DMS114 treated with DMSO at 0.1 percent for 48 hours (cell line): ENCODE measurements around the gene ITPR2.

Experiments used
- DNase-seq: peaks from one replicate; lab custom pipeline; 2025; ENCODE audit not compliant: unreplicated experiment; lab: John Stamatoyannopoulos, UW

ITPR2 gene

DNA sequence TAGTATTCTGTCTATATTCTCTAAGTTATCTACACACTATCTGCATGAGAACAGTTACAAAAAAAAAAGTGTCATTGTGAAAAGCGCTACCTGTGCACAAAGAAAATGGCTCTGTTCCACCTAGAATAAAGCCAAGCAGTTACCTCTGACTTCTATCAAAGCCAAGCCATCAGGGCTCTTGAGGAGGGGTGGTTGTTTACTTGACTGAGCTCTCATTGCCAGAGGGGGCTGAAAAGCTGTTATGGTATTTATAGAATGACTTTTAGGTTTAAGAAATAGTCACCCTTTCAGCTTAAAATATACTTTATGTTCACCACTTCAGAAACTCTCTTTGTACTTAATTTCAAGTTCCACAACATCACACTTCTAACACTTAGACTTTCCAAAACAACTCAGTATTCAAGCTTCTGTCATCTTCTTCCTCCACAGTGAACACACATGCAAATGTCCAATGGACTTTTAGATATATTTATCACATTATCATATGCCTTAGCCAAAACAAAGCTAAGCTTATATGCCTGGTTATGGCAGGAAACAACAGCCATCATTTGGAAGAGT lies 7.5 kb downstream of the ITPR2 start:
- no peak for DNase-seq

DNA sequence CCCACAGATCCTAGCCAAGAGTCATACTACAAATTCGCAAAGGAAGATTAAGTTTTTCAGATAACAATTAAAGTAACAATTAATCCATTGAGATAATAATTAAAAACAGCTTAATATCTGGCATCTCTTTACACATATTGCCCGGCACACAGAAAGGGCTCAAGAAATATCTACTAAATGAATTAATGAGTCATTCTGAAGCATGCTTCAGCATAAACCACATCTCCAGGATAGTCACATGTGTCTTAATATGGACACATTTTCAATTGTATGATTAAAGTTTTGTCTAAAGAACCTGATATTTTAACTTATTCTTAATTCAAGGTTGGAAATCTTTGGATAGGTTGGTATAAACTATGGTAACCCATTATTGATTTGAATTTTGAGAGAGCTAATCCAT lies 9.6 kb downstream of the ITPR2 start:
- DNase-seq = no peak

DNA sequence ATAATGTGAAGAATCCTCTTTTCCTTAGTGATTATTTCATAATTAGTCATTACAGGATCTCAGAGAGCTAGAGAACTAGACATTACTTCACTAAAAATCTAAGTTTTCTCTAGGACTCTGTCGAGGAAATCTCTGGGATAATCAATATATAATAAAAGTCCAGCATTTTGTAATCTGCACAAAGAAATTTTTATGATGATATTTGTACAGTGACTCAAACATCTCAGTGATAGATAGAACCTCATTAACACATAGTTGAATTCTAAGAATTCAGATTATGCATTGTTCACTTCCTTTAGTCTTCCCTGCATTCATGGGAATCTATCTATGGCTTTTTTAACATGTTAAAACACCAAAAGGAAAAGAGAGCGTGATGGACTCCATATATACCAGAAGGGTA lies 11.0 kb downstream of the ITPR2 start:
- no peak for DNase-seq

DNA sequence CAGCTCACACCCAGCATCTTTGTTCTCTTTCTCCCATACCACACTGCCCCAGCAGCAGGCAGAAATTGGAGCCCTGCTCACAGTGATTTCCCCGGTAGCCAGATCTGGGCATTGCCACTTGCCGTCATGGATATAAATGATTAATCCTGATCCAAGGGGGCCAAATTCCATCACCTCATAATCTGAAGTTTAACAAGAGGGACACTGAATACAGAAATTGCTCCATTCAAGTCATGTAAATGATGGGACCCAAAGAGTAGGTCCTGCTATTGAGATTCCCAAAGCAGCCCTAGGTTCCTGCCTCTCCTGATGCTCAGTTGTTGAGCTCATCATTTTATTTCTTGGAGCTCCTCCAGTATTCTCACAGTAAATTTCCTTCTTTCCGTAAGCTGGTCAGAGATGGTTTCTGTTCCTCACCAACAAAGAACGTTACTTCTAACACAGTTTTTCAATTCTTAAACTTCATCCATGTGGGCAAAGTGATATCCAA lies 11.7 kb downstream of the ITPR2 start:
- DNase-seq = no peak

DNA sequence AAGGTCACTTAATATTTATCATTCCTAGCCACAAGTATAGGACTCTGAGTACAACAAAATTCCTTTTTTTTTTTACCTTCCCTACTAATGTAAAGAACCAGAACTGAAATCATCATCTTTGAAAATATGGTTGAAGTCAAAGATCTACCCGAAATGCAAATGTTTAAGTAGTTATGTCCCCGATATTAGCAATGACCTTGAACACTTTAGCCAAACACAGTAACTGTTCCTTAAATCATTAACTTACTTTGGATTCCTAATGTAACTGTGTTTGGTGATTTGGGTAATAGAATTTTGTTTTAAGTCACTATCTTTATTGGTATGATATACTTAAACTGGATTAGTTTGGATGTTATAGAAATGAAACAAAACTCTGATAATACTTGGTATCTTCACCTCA lies 14.4 kb downstream of the ITPR2 start:
- DNase-seq = no peak

DNA sequence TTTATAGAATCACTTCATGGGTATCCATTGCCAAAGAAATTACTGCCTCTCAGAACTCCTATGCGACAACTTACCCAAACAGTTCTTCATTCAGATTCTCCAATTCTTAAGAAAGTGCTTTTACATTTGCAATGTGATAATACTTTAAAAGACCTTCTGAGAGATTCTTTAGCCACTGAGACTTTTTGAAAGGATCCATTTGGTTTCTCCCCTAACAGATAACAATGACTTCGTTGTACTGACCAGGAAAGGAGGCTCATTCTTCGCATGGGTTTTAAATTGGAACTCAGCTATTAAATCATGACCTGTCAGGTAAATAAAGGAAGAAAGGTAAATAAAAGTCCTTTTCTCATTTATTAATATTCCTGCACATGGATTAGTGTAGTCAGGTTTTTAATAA lies 14.8 kb downstream of the ITPR2 start:
- no peak for DNase-seq

DNA sequence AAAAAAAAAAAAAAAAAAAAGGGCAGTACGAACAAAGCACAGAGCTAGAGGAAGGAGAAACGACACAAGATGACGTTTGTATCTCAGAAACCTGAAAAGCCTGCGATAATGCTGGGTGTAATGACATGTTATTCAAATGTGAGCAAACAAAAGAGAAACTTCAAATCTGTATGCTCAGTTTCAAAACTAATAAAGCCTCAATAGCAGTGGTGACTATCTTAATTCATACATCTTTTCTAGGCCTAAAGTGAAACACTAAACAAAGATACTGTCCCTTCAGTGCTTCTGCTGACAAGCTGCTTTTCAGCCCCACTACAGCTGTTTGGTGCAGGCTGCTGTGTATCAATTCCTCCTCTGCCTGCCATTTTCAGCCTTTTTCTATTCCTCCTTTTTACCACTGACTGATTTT lies 15.8 kb downstream of the ITPR2 start:
- no peak for DNase-seq

DNA sequence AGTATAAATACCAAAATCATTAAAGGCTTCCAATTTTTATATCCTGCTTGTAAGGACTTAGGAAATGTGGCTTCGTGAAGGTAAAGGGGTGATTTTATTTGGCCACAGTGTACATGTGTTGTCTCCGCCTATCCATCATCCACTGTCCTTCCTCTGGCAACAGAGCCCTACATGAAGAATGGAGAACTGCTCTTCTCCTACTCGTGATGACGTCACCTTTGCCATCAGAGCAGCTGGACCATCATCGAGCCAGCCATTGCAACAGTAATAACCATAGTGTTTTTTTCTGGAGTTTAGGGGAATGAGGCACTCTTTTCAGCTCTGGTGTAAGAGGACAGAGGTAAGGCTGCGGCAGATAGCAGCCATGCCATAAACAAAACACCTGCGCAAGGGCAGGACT lies 19.2 kb downstream of the ITPR2 start:
- no peak for DNase-seq

DNA sequence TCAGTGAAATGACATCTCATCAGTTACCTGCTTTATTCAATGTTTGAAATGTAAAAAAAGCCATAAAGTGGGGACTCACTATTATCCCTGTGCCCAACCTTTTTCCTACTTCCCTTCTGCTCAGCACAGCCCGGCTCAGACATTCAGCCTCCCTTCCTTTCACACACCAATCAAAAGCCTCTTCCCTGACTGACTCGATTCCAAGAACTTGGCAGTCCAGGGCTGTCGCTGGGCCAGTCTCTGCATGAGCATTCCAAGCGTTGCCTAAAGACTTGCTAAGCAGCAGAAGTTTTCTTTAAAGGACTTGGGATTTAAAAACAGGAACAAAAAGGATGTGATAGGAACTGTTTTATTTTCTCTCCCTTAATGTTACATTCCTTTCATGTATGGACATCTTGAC lies 22.7 kb downstream of the ITPR2 start:
- DNase-seq = no peak

DNA sequence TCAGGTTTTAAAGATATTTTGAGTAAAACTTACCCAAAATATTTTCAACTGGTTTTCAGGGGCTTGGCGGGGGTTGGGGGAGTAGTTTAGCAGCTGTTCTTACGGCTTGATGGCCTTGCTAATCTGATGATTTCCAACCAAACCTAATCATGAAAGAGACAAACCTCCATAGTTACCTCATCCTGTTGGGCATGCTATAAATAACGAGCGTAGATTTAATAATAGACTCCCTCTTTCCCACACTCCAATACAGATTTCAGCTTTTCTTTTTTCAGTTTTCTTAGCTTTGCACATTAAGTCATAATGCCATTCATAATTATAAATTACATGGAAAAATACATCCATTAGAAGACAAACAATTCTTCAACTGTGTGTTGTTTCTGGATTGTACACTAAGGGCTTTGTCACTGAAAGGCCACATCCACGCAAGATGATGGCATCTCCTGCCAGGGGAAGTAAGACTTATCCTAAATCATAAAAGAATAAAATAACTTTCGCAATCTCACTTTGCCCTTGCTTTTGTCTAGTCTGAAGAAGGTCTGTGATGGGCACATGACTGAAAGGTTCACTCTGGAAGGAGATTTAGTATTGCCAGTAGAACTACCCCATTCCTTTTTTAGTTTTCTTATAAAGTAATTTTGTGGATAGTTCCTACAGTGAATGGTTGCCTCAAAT lies 23.2 kb downstream of the ITPR2 start:
- DNase-seq = no peak

DNA sequence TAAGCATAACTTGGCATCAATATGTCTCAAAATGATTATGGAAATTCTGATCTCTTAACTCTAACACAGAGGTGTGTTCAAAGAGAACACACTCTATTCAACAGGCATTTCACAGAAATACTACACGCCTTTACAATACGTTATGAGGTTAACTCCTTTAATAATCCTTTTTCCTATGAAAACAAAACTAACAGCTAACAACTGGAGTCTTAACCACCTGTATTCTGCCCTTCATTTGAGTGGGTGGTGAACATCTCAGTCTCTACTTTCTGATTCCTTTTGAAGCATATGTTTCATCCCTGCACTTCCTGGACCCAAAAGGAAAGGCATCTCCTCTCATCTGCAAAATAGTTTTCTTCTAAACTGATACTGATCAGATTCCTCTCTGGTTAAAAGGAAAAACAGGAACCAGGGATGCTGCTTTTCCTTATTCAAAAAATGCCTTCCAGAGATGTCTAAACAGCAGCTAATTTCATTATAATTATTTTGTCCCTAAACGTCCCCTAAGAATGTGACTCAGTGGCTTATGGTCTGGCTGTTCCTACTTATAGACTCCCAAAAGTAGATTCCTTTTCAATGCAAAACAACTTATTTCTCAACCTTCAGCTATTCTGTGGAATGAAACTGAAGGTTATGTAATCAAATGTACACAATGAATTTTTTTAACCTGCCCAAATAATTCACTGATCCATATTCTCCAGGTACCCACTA lies 24.1 kb downstream of the ITPR2 start:
- no peak for DNase-seq

DNA sequence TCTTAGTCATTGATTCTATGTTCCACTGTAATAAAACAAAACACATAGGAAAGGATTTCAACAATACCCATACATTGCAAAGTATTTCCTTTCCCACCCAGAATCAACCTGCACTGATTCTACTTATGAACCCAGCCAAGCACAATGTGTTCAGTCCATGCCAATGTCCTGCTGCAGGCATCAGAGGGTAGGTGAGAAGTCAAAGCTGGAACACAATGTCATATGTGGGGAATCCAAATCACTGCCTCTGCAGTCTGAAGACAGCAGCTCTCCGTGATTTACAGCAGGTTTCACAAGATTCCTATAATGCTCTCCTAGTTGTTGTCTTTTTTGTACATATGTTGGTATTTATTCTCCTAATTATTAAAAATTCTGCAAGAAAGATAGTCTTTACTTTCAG lies 25.7 kb downstream of the ITPR2 start:
- DNase-seq = no peak

DNA sequence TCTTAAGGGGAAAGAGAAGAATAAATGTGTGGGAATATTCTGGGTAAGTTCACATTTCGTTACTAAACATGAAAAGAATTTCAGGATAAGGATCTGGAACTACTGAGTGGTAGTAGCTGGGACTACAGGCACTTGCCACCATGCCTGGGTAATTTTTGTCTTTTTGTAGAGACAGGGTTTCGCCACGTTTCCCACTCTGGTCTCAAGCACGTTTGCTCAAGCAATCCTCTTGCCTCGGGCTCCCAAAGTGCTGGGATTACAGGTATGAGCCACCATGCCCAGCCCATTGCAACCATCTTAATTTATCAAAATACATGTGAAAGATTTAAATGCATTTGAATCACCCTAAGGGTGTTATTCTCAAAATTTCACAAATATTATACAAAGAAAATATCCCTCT lies 26.4 kb downstream of the ITPR2 start:
- DNase-seq = no peak

DNA sequence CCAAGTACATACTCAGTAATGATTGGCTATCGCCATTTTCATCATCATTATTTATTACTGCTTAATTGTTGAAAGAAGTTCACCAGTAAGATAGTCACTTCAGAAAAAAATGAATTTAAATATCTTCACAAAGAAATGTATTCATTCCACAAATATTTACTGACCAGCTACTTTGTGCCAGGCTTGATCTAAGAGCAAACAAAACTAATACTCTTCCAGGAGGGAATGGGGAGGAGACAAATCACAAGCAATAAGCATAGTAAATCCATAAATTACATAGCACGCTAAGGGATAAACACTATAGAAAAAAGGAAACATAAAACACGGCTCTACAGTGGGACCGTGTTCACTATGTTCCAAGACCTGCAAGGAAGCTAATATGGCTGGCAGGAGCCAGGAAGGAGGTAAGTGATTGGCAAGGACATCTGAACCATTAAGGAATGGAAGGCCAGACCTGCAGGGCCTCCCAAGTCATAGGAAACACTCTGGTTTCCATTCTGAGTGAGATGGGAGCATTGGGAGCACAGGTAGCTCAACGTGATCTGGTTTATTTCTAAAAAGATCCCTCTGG lies 27.5 kb downstream of the ITPR2 start:
- DNase-seq = no peak

DNA sequence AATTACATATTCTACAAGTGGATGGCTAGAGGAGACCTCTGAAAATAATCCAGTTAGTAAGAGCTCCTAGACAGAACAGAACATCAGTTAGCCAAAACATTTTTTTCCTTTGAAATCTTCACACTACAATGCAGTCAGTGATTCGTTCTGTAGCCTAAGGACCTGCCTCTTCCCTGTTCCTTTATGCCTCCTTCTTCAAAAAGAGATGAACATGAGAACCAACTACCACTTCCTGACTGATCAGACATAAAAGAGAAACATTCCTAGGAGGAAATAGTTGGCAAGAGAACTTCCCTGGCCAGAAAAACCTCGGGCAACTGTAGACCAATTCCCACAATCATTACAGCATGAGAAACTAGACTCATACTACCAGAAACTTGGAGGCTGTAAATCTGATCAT lies 29.4 kb downstream of the ITPR2 start:
- no peak for DNase-seq

DNA sequence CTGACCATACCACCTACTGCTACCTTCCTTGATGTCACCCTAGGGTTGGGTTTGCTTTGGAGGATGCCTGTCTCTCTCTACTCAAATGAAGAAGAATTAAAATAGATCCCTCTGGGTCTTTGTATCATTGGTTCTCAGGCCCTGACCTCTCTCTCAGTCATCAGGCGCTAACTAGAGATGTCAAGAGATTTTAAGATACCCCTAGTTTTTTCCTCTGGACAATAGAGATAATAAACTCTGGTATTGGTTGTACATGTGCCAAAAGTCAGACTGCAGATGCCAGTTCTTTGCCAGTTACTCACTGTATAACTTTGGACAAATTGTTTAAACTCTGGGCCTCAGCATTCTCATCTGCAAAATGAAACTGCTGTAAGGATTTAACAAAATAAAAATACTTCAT lies 31.5 kb downstream of the ITPR2 start:
- no peak for DNase-seq

DNA sequence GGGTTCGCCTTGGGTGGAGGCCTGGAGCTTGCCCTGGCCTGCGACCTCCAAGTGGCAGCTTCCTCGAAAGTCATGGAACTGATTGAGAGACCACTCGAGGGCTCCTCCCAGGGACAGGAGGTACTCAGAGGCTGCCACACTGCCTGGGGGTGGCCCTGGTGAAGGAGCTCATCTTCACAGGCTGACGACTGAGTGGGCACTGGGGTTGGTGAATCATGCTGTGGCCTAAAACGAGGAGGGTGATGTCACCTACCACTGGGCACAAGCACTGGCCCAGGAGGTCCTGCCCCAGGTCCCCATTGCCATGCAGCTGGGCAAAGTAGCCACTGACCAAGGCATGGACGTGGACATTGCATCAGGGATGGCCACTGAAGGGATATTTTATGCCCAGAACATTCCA lies 32.1 kb downstream of the ITPR2 start:
- no peak for DNase-seq

DNA sequence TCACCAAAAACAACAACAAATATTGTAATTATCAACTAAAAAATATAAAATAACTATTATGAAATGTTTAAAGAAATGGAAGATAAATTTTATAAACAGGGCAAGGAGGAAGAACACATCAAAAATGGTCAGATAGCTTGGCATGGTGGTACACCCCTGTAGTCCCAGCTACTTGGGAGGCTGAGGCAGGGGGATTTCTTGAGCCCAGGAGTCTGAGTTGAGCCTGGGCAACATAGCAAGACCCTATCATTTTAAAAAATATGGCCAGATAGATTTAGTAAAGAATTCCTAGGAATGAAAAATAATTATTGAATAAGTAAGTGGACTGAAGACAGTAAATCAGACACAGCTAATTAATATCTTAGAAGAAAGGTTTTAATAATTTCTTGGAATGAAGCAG lies 32.6 kb downstream of the ITPR2 start:
- DNase-seq = no peak

DNA sequence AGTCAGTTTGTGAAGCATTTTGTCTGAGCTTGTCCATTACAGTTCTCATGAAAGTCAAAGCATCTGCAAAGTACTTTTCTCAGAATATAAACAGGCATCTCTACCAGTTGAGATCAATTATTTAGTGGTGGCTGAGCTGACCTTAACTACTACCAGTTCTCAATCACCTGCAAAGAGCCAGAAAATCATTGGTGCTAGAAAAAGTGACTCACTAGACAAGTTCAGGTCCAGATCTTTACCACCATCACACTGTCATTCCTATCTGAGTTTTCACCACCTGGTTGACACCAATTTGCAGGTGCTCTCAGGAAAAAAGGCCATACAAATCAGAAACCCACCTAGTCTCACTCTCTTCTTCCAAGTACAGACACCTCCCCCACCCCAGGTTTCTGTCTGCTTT lies 33.3 kb downstream of the ITPR2 start:
- no peak for DNase-seq

DNA sequence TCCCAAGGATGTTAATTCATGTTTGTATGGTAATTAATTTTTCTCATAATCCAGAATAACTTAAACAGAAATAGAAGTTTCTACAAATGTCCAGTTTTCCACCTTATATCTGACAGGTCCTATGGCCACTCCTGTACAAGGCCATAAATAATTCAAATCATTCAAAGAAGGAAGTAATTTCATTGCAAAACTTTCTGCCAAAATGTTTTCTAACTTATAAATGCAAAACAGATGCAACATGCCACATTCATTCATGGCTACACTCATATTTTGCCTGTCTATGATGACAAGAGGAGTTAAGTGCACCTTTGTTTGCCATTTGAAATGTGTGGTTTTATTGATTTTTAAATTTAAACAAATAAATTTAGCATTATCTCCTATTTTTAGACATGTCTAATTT lies 34.4 kb downstream of the ITPR2 start:
- DNase-seq = no peak

DNA sequence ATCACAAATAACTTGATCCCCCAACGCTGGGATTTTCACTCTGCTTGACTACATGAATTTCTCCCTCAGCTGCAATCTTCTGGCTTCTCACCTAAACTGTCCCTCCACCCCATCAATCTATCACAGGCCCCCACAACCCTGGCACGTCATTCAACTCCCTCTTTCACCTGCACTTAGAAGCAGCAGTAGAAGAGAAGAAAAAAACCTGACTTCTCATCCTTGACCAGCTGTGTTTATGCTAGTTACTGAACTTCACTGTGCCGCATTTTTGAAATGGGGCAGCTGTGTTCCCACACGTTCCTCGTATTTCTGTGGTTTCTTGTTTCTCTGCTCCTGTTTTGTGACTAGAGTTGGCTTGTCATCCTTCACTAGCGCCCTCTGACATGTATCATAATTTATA lies 35.0 kb downstream of the ITPR2 start:
- DNase-seq = no peak

DNA sequence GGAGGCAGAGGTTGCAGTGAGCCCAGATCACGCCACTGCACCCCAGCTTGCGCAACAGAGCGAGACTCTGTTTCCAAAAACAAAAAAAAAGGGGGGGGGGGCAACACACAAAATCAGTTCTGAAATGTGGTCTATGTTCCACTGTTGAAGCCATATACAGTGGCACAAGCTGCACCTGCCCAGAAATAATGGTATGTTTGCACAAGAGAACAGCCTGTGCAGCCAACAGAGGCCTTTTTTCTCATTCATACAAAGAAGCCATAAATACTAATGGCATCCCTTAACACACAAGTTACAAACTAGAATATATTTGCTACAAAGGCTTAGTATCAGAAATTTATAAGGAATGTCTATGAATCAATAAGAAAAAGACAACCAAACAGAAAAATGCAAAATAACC lies 37.1 kb downstream of the ITPR2 start:
- no peak for DNase-seq
